Measurements from ENCODE around the gene TNRC6C.

The TNRC6C gene, protein sequence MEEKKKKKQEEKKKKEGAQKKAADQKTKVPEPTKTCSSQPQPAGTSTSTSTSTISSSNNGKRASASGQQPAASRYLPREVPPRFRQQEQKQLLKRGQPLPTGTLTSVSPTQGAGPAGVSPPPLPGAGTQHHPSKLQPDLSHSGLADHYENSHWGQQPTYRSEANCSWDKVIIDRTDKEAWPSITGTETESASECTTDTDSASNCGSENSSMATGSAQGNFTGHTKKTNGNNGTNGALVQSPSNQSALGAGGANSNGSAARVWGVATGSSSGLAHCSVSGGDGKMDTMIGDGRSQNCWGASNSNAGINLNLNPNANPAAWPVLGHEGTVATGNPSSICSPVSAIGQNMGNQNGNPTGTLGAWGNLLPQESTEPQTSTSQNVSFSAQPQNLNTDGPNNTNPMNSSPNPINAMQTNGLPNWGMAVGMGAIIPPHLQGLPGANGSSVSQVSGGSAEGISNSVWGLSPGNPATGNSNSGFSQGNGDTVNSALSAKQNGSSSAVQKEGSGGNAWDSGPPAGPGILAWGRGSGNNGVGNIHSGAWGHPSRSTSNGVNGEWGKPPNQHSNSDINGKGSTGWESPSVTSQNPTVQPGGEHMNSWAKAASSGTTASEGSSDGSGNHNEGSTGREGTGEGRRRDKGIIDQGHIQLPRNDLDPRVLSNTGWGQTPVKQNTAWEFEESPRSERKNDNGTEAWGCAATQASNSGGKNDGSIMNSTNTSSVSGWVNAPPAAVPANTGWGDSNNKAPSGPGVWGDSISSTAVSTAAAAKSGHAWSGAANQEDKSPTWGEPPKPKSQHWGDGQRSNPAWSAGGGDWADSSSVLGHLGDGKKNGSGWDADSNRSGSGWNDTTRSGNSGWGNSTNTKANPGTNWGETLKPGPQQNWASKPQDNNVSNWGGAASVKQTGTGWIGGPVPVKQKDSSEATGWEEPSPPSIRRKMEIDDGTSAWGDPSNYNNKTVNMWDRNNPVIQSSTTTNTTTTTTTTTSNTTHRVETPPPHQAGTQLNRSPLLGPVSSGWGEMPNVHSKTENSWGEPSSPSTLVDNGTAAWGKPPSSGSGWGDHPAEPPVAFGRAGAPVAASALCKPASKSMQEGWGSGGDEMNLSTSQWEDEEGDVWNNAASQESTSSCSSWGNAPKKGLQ (N-terminal part only)

GRCh38 chr17:77957857-77958715 is at the start of gene TNRC6C:
Gene TNRC6C, plus strand, starts transcription at chr17:77958703. Its CDS starts 45,504 bp downstream, at chr17:78004207.
- peak; percentile 100 for DNase-seq

- no peak for DNase-seq
These were observed 49.3 kb upstream of the TNRC6C start for GRCh38 chr17:77909236-77909635.

GRCh38 chr17:77909816-77910215 is 48.7 kb upstream of the TNRC6C start:
- DNase-seq, result no peak

- no peak for DNase-seq
These were observed 43.9 kb upstream of the TNRC6C start for GRCh38 chr17:77914385-77915254.

DNA sequence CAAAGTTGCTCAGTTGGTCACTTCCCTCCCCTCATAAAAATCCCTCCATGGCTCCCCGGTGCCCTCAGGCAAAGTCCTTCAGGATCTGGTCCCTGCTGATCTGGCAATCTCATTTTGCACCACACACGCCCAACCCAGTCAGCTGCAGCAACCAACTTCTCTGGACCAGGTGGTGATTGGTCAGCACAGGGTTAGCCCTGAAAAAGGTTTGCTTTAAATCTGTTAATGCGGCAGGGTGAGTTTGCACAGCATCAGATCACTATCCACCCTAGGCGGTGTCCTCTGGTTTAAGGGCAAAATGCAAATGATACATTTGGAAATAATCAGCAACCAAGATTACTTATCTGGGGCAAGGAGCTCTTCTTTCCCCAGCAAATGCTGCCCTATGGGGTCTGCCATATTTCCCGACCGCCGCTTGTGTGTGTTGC is 42.9 kb upstream of the TNRC6C start:
- no peak for DNase-seq

DNA sequence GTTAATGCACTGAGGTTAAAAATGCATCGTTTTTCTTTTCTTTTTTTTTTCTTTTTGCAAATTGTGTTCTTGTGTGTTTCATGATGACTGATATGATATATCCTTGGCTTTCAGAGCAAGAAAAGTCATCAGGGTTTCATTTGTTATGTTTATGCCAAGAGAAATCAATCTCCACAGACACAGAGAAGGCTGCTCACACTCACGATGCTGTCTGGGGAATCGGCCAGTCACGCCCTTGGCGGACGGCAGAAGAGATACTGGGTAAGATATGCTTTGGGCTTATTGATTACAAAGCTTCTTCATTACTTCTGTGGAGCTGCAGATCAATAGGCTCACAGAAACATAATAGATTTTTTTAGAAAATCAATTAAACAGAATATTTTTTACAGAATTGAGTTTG is 42.2 kb upstream of the TNRC6C start:
- no peak for DNase-seq

DNA sequence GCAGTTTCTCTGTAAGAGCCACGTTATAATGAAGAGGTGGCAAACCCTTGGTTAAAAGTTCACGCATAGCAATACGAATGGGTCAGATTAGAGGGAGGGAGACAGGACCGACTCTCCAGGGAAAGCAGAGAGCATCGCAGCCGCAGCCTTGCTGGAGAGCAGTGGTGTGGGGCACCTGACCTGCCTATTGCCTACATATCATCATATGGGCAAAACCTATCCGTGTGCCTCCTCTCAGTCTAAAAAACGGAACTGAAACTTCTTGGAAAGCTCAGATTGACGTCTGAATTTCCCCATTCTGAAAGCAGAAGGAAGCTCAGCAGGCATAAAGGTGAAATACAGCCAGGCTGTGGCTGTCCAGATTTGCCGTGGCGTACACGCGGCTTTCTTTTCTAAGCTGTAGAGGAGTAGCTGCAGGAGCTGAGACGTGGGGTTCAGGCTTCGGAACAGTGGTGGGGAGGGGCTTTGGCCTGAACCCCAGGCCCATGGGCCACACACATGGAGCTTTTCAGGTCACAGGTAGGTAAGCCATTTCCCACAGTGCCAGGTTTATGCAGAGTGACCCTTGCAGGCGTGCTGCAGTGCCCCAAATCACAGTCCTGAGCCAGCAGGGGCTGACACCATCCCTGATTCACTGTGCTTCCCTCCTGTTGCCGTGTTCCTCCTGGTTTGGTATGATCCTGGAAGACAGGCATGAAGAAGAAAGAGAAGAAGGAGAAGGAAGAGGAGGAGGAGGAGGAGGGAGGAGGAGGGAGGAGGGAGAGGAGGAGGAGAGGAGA is 41.6 kb upstream of the TNRC6C start:
- no peak for DNase-seq

DNA sequence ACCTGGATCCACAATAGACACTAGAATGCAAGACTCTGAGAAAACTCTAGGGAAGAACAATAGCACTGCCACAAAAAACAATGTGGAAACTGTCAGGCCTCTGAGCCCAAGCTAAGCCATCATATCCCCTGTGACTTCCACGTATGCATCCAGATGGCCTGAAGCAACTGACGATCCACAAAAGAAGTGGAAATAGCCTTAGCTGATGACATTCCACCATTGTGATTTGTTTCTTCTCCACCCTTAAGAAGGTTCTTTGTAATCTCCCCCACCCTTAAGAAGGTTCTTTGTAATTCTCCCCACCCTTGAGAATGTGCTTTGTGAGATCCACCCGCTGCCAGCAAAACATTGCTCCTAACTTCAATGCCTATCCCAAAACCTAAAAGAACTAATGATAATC is 39.2 kb upstream of the TNRC6C start:
- no peak for DNase-seq

GRCh38 chr17:77923135-77923534 is 35.4 kb upstream of the TNRC6C start:
- DNase-seq, result no peak

DNA sequence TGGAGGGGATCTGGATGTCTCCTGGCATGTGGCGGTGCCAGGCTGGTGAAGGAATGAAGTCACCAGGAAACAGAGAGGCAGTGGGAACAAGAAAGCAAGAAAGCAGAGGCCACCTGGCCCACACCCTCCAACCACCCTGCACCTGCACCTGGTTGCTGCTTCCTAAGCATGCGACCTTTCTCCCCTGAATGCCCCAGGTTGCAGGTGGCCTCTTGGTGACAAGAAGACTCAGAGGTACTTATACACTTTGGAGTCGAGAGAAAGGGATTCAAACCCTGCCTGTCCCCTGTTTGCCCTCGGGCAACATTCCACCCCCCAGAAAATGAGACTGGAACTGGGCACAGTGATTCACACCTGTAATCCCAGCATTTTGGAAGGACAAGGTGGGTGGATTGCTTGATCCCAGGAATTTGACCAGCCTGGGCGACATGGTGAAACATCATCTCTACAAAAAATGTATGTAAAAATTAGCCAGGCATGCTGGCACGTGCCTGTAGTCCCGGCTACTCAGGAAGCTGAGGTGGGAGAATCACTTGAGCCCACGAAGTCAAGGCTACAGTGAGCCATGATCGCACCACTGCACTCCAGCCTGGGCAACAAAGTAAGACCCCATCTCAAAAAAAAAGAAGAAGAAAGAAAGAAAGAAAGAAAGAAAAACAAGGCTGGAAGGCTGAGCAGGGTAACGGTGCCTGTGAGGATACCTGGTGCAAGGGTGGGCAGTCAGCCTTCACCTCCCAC is 34.6 kb upstream of the TNRC6C start:
- no peak for DNase-seq

DNA sequence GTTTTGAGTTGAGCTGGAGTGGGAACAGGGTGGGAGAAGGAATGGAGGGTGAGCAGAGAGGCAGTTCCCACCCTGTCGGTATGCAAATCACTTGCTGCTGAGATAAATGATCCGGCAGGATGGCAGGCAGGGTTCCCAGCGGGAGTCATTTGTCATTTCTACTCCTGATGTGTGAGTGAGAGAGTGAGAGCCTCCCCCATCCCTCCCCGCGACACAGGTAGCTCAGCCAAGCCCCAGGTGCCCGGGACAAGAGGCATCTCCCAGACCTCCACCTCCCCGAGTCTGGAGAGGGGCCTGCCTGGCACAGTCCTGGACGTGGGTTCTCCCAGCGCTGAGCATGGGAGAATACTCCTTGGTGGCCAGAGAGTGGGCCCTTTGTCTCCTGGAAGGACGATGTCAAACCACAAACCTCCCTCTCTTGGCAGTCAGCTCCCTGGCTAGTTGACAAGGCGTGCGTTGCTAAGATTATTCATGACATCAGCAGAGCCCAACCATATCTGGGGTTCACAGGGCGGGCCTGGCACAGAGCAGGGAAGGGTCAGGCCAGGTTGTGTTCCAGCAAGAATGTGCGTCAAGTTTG is 33.7 kb upstream of the TNRC6C start:
- no peak for DNase-seq

GRCh38 chr17:77925831-77926543 is 32.5 kb upstream of the TNRC6C start:
- DNase-seq, result no peak

DNA sequence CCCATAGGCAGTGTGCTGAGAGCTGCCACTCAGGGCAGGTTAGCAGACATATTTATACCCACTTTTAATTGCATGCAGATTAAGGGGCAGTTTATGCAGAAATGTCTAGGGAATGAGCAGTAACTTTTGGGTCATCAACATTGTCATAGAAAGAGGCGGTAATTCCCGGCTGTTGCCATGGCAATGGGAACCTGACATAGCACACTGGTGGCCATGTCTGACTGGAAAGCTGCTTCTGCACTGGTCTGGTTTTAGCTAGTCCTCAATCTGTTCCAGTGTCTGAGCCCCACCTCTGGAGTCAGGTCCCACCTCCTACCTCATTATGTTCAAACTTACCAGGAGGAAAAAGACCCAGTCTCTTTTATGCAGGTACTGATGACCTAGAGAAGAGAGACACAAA is 31.5 kb upstream of the TNRC6C start:
- DNase-seq, result no peak

GRCh38 chr17:77927777-77928518 is 30.6 kb upstream of the TNRC6C start:
- DNase-seq, result no peak

- DNase-seq, result no peak
These were observed 29.9 kb upstream of the TNRC6C start for GRCh38 chr17:77928519-77929179.

DNA sequence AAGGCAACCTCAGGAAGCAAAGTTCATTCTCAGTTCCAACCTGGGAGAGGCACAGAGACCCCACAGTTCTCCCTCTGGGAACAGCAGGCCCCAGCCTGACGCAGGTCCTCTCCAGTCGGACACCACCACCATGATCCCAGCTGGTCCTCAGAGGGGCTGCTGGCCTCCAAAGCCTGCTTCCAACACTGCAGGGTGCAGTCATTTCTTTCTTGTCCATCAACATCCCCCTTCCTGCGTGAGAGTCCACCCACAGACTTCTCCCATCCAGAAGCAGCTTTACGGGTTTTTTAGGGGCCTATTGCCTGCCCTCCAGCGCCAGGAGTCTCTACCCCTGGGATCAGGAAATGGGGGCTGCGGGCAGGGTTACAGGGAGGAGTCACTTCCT is 29.3 kb upstream of the TNRC6C start:
- DNase-seq, result no peak

- no peak for DNase-seq
These were observed 28.5 kb upstream of the TNRC6C start for GRCh38 chr17:77929871-77930436.

Measured in activated CD4-positive, alpha-beta T cell treated with anti-CD3 and anti-CD28 coated beads for 4 hours (primary cell).